NCI-H2029 (cell line): Measurements from ENCODE around the gene SELENOP.

Source experiments
- DNase-seq: peaks from one replicate; lab custom pipeline; 2025; lab: John Stamatoyannopoulos, UW

SELENOP gene

DNA sequence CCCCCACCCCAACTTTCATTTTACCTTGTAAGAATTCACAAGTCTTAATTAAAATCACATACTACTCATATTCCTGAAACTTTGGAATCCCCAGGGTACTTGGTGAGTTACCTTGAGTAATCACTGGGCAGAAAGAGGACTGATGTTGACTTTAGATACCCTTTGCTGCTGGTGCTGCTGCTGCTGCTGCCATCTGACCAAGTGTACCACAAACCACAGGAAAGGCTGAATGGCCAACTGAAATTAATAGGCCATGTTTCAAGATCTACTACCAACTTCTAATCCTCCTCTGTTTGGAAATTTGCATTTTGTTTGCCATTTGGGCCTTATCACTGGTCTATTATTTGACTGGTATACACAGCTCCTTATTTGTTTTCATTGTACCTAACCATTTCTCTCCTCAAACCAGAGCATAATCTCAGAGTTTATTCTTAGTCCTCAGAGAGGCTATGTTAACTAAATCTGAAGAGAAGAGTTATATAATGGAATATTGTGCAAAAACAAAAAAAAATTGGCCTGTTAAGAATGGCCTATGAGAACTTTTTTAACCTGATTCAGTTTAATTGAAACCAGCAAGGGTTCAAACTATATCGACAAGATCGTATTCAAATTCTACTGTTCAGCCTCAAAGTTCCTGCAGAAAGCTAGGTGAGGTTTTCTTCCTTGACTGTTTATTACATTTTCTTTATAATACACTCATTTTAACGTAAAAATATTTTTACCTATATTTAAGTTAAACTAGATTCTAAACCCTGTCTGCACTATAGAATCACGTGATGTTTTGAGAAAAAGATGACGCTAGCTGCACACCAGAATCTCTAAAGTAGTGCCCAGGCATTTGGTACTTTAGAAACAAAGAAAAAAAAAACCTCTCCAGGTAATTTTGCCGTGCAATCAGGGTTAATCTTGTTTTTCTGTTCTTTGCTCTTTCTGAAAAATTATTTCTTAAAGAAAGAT, 13.1 kb downstream of the SELENOP start:
- no peak for DNase-seq

DNA sequence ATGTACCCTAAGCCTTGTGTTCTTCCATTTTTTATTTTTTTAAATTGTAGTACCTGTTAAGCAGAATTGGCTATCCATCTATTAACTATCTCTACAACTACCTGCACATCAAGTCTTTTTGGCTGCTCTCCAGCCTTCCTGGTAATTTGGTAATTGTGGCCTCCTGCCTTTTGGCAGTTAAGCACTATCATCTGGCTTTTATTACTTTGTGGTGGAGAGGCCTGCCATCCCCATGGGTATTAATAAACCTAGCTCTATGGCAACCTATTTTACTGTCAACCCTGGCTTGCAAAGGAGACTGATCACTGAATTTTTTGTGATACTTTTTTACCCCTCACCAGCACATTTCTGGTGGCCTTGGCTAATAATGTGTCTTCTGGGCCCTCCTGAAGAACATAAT, 20.5 kb downstream of the SELENOP start:
- DNase-seq = no peak

DNA sequence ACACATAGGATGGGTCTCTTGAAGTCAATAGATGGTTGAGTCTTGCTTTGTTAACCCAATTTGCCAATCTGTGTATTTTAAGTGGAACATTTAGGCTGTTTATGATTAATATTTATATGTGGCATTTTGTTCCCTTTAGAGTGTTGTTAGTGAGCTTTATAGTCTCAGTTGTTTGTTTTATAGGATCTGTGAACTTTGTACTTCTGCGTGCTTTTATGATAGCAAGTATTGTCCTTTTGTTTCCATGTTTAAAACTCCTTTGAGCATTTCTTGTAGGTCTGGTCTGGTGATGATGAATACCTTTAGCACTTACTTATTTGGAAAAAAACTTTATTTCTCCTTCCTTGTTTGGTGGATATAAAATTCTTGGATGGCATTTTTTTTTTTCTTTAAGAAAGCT, 23.8 kb downstream of the SELENOP start:
- DNase-seq = no peak

DNA sequence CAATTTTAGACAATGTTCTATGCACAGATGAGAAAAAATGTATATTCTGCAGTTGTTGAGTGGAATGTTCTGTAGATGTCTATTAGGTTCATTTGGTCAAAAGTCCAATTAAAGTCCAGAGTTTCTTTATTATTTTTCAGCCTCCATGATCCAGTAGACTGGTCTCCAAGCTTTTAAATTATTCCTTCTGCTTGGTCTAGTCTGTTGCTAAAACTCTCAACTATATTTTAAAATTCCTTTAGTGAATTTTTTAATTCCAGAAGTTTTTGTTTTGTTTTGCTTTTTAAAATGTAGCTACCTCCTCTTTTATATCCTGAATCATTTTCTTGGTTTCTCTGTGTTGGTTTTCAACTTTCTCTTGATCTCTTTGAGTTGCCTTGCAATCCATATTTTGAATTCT, 24.6 kb downstream of the SELENOP start:
- DNase-seq = no peak

DNA sequence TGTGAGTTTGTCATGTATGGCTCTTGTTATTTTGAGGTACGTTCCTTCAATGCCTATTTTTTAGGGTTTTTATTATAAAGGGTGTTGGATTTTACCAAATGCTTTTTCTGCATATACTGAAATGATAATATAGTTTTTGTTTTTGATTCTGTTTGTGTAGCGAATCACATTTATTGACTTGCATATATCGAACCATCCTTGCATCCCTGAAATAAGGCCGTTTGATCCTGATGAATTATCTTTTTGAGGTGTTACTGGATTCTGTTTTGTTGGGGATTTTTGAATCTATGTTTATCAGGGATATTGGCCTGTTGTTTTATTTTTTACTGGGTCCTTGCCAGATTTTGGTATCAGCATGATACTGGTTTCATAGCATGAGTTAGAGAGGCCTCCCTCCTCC, 25.9 kb downstream of the SELENOP start:
- DNase-seq = no peak

DNA sequence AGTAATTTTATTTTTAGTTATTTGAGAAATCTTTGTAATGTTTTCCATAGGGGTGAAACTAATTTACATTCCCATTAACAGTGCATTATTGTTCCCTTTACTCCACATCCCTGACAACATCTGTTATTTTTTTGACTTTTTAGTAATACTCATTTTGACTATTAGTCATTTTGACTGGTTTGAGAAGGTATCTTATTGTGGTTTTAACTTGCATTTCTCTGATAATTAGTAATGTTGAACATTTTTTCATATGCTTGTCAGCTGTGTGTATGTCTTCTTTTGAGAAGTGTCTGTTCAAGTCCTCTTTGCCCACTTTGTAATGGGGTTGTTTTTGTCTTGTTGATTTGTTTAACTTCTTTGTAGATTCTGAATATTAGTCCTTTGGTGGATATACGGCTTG, 27.6 kb downstream of the SELENOP start:
- no peak for DNase-seq

DNA sequence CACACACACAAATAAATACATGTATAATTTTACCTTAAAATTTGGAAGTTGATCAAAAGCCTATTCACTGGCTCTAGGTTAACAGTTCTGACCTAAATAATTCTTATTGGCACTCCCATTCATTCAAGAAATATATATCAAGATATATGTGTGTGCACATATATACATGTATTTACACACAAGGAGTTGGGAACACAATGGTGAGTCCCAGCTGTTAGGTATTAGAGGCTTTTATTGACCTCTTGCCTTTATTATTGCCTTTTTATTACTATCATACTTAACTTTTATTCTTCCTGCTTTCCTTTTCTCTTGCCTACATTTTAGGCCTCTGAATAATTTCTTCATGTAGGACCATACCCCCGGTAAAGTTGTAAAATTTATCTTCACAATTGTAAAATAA, 30.1 kb downstream of the SELENOP start:
- DNase-seq = no peak

DNA sequence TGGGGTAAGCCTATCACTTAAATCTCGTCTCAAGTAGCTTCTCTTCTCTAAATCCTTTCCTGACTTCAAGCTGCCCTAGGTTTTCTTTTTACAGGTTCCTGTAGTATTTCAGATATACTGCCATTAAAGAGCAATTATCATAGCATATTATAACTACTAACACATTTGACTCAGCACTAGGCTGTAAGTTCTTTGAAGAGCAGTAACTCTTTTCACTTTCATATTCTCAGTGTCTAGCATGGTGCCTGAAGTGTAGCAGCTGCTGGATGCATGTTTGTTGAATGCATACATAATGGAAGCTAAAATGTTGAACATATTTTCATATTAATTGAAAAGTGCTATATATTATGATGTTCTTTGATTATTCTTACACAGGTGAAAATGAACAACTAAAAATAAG, 32.6 kb downstream of the SELENOP start:
- DNase-seq = no peak

DNA sequence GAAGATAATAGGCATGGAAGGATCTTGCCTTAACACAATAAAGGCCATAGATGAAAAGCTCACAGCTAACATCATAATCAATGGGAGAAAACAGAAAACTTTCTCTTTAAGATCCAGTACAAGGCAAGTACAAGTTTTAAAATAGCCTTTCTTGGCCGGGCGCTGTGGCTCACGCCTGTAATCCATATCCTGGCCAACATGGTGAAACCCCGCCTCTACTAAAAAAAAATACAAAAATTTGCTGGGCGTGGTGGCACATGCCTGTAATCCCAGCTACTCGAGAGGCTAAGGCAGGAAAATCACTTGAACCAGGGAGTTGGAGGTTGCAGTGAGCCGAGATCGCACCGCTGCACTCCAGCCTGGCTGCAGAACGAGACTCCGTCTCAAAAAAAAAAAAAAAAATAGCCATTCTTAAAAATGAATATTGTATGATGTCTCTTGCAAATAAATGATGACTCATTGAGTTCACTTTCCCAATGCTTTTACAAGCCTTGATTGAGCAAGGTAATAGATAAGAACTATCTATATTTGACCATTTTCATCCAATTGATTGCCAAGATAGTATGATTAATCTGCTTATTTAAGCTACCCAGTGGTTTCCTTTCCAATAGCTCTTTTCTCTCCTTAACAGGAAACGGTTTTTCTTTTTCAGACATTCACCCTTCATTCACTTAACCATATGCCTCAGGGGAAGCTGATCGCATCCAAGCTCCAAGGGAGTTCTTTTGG, 39.3 kb downstream of the SELENOP start:
- DNase-seq = no peak

DNA sequence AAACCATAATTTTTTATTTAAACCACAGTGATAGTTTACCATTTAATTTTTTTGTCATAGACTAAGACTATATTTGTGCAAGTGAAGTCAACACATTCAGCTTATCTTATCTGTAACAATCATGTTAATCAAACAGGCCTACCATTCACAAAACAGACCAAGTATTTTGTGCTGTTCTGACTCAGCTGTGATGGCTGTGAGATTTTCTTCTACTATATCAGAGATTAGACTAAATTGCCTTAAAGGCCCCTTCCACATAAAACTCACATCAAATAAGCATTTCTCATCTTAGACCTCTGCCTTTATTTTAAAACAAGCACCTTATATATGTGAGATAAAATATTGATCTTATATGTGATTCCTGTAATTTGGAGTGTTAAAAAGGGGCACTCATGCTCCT, 41.7 kb downstream of the SELENOP start:
- no peak for DNase-seq

DNA sequence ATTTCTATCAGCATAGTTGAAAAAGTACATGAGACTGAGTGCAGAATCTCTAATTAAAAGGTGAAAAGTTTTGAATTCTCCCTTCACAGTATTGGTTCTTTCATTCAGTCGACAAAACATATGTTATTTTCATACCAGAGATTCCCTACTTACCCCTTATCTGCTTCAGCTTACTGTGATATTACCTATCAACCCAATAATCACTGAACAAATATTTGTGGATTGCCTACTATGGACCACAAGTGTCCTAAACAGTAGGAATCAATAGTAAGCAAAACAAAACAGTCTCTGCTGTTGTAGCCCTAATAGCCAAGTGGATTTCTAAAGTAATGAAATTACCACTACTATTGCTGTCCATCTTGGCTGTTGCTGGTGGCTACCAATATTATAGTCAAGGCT, 43.6 kb downstream of the SELENOP start:
- no peak for DNase-seq

DNA sequence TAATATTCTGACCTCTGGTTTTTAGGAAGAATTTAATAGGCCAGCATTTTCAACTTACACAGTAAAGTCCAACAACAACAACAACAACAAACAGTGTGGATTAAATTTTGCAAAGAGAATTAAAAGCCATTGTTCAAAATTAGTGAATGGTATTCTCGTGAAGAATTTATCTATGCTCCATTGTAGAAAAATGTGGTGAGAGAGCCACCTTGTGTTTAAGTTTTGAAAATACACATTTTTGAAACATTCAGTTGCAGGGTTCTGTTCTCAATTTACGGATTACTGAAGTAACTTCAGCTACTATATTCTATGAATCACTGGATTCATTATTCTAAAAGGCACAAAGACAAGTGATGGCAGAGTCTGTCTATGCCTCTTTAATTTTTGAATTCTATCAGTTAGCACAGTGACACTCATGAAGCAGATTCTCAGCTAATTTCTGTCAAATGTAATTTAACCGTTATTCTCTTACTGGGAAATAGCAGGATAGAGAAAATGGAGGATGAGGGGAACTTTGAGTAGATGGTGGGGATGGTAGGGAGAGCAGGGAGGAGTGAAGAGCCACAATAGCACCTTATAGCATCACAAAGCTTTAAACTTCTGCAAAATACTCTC, 44.1 kb downstream of the SELENOP start:
- peak; percentile 14 for DNase-seq

DNA sequence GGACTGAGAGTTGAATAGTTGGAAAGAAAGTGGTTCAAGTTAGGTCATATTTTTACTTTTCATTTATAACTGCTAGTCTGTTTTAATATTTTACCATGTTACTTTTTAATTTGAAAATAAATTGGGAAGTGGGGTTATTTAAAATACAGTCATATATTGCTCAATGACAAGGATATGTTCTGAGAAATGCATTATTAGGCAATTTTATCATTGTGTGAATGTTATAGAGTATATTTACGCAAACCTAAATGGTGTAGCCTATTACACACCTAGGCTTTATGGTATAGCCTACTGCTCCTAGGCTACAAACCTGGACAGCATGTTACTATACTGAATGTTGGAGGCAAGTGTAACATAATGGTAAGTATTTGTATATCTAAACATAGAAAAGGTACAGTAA, 49.9 kb downstream of the SELENOP start:
- DNase-seq = no peak

DNA sequence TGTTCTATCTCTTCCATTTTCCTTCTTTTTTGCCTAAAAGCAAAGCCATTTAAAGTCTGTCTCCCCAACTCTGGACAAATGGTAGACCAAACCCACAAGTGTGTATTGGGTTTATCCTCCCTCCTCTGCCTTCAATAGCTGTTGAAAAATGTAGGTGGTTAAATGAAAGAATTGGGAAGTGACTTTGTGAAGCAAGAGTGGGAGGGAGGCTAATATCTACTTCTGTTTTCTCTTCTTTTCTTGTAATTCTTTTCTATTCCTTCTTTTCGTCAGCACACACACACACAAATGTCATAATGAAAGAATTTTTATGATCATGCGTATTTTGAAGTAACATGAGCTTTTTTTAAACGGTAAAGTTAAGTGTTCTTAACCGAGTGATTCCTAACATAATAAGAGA, 51.3 kb downstream of the SELENOP start:
- DNase-seq = no peak

DNA sequence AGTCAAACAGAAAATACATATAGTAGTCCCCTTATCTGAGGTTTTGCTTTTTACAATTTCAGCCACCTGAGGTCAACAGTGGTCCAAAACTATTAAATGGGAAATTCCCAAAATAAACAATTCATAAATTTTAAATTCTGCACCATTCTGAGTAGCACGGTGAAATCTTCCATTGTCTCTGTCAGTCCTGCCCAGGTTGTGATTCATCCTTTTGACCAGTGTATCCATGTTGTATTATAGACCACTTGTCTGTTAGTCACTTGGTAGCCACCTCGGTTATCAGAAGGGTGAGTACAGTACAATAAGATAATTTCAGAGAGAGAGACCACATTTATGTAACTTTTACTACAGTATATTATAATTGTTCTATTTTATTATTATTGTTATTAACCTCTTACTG, 52.2 kb downstream of the SELENOP start:
- DNase-seq = no peak

DNA sequence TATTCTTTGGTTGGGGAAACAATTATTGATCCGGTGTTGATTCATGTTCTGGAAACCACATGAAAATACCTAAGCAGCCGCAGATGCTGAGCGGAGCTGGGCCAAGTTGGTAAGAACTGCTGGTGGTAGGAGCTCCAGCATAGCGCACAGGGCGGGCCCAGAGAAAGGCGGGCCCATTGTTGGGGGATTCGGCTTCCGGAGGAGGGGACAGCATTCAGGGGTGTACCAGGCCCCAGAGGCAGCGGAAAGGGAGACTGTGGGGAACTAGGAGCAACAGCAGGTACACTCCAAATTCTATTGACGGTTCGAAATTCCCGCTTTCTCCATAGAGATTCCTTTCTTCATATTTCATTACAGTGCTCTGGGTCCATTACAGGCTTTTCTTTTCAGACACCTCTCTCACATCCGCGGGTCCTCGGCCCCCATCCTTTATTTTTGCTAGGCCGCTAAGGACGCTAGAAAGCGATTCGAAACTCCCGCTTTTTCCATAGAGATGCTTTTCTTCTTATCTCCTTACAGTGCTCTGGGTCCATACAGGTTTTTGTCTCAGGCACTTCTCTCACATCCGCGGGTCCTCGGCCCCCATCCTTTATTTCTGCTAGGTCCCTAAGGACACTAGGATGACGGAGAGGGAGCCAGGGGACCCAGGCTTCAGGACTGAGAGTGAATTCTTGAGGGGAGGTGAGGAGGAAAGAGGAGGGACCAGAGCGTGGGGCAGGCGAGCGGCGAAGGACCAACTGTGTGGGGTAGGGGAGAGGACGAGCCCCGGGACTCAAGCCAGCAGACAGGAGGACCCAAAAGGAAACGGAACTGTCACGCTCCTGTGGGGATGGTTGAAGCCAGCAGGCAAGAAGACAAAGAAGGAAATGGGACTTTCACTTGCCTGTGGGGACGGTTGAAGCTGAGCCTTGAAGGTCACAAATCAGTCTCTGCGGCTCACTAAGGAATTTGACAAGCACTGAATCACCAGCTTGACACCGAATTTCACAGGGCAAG, 54.8 kb downstream of the SELENOP start, which contains the start of gene CCDC152:
Gene CCDC152 (plus strand): TSS at position 213 of the 996 bp plus-strand sequence. CDS start 2,304 bp downstream, outside the sequence.
- DNase-seq = no peak

DNA sequence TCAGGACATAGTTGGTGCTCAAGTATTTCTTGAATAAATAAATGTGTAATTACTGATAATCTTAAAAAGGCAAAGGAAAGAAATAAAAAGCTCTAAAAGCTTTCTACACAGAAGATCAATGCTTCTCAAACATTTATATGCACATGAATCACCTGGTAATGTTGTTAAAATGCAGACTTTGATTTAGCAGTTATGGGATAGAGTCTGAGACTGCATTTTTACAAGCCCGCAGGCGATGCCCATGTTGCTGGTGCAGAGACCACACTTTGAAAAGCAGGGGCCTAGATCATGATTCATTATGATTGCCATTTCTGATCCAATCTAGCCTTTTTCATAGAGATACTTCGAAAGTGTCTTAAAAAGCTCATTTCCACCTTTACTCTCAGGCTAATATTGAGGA, 58.6 kb downstream of the SELENOP start:
- no peak for DNase-seq

DNA sequence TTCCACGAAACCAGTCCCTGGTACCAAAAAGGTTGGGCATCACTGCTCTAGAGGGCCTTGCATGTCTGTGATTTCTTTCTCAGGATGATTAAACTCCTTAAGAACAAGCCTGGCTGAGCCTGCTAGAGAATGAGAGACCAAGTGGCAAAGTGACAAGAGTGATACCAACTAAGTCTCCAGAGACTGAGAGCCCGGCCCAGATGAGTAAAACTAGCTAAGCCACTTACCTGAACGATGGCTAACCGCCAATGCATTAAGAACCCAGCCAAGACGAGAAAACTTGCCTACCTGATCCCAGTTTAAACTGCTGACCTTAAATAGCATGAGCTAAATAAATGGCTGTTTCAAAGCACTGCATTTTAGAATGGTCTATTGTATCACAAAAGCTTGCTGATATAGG, 60.6 kb downstream of the SELENOP start:
- no peak for DNase-seq

DNA sequence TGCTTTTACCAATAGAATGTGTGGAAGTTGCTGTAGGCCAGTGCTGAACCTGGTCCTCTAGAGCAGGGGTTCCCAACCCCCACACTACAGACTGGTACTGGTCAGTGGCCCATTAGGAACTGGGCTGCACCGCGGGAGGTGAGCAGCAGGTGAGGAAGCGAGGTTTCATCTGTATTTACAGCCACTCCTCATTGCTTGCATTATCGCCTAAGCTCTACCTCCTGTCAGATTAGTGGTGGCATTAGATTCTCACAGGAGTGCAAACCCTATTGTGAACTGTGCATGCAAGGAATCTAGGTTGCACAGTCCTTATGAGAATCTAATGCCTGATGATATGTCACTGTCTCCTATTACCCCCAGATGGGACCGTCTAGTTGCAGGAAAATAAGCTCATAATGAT, 61.2 kb downstream of the SELENOP start:
- DNase-seq = no peak
